NCI-H2029 (cell line): ENCODE measurements around the gene RHO.
"Not testable (repeated sequence)": the region's sequence is repeated elsewhere in the genome, so short reads cannot be mapped to it uniquely, and the experiment has no call there.

Experiments
- DNase-seq: peaks from one replicate; lab custom pipeline; 2025; lab: John Stamatoyannopoulos, UW

RHO gene

DNA sequence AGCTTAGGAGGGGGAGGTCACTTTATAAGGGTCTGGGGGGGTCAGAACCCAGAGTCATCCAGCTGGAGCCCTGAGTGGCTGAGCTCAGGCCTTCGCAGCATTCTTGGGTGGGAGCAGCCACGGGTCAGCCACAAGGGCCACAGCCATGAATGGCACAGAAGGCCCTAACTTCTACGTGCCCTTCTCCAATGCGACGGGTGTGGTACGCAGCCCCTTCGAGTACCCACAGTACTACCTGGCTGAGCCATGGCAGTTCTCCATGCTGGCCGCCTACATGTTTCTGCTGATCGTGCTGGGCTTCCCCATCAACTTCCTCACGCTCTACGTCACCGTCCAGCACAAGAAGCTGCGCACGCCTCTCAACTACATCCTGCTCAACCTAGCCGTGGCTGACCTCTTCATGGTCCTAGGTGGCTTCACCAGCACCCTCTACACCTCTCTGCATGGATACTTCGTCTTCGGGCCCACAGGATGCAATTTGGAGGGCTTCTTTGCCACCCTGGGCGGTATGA is at the start of gene RHO:
RHO (plus strand) TSS at position 51 of the 512 bp plus-strand sequence; CDS start at position 146, 95 bp downstream.
- DNase-seq, result no peak

DNA sequence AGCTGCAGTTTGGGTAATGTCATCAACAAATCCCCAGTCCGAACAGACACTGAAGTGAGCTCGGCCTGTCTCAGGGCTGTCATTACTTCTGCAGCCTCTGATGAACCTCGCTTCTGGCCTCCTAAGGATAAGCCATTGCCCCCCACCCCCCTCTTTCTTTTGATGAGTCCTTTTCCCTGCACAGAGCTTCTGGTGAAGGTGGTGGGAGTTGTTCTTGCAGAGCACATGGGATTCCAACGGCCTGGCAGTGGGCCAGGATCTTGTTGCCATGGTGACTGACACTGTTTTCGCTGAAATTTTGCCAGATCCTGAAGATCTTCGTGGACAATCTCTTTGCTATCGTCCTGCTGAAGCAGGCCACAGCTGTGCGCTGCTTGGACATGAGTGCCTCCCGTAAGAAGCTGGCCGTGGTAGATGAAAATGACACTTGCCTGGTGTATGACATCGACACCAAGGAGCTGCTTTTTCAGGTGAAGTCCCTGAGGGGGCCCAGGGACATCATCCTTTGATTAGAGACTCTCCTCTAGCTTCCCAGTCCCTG is 47.1 kb upstream of the RHO start:
- not testable (repeated sequence) for DNase-seq

DNA sequence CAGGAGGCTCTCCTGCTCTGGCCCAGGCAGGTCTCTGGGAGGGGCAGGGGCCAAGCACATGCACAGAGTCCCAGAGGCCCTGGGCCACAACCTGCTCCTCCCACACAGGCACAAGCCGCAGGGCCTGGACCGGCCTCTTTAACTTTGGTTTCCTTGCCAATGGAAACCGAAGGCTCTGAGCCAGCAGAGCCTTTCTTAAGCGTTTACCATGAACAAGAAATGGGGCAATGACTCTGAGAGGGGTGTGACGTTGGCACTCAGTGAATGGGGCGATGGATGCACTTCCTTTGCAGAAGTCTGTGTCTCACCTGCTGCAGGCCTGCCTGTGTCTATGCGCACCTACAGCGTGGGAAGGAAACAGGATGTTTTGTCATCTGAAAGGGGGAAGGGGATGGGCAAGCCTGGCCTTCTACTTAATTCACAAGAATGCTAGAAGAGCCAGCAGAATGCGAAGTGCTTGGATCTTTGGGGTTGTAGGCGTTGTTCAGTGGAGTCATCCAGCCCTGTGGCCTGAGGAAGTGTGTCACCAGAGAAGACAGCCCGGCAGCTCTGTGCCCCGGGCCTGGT is 46.6 kb upstream of the RHO start:
- no peak for DNase-seq

- no peak for DNase-seq
Observed at GRCh38 chr3:129482721-129483120, 45.7 kb upstream of the RHO start.

DNA sequence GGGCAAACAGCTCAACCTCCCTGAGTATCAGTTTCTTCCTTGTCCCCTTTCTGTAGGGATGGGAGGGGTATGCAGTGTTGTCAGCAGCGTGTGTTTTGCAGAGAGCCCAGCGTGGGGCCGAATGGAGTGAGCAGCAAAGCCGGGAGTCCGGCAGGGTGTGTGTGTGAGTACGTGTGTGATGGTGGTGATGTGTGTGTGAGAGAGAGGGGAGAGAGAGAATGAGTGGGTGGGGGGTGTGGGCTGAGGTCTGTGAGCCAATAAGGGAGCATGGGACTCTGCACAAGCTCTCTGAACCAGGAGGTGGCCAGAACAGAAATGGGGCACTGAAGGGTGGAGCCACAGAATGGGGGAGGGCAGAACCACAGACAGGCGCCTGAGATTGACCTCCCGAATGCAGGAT is 44.6 kb upstream of the RHO start:
- no peak for DNase-seq

DNA sequence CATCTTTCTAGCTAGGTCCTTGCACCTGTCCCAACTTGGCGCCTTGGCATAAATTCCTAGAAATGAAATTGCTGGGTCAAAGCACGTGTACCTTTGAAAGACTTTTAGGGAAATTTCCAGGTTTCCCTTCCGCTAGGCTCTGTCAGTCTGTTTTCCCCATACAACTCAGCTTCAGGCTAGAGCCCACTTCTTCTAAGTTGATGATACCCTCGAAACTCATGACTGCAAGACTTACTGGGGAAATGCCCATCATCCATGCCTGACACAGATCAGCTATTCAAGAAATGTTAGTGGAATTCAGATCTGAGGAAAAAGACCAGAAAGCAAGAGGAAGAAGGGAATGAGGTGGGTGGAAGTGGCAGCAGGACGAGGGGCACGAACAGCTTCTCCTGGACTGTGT is 43.3 kb upstream of the RHO start:
- not testable (repeated sequence) for DNase-seq

- no peak for DNase-seq
Observed at GRCh38 chr3:129485721-129486663, 42.4 kb upstream of the RHO start.

DNA sequence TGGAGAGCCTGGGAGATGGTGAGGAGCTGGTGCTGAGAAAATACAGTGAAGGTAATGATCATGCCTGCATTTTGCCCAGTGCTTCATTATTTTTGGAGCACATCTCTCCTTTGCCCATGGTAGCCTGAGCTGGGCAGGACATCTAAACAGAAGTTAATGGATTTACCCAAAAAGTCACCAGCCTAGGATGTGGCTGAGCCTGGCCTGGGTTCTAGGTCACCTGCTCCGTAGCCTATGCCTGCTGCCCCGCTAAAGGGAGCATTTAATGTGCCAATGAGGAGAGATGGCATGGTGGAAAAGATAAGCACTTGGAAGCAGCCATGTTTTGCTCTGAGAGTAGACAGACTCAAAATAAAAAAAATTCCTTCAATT is 41.8 kb upstream of the RHO start:
- no peak for DNase-seq

GRCh38 chr3:129487183-129487867 is 41.1 kb upstream of the RHO start:
- DNase-seq, result no peak

GRCh38 chr3:129487868-129488335 is 40.5 kb upstream of the RHO start:
- DNase-seq, result not testable (repeated sequence)

DNA sequence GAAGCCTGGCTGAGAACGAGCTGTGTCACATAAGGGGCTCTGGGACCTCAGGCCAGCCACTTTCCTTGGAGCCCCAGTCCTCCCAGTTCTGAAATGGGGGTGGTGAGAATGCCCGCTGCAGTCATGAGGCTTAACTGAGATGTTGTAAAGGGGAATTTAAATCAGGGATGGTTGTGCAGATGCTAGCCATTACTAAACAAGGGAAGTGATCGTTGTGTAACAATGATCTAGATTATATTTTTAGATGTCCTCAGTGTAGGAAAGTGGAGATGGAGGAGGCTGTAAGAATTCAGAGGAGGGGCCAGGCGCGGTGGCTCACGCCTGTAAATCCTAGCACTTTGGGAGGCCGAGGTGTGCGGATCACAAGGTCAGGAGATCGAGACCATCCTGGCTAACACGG is 39.2 kb upstream of the RHO start:
- not testable (repeated sequence) for DNase-seq

DNA sequence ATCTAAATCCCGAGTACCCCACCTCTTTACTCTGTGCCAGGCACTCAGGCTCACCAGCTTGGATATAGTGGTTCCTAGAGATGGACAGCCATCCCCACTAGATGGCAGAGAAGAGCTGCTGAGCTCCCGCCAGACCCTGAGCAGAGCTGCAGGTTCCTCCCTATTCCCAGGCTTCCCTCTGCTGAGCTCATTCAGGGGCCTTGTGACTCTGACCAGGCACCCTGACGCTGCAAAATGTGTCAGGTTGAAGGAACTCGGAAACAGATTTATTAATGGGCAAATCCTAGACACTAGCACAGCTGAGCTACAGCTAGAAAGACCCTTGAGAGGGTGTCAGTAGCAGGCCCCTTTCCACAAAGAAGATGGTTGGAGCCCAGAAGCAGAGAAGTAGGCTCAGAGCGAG is 38.2 kb upstream of the RHO start:
- peak; percentile 45 for DNase-seq

GRCh38 chr3:129491077-129491476 is 37.4 kb upstream of the RHO start:
- DNase-seq, result not testable (repeated sequence)

- no peak for DNase-seq
Observed at GRCh38 chr3:129491794-129492193, 36.6 kb upstream of the RHO start.

GRCh38 chr3:129492691-129493090 is 35.7 kb upstream of the RHO start:
- DNase-seq, result no peak

DNA sequence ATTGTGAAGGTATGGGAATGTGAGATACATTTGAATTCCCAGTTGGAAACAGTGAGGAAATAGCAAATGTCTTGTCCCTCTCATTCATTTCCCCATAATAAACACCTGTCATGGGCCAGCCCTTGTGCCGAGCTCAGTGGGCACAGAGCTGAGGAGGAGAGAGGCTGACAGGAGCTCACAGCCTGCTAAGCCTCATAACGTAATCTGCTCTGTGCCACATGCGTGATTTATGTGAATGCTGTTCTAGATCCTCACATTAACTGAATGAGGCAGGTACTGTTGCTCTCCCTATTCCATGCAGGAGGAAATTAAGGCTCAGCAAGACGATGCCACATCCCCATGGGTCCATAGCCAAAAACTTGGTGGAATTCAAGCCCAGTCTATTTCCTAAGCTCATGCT is 35.2 kb upstream of the RHO start:
- no peak for DNase-seq

- not testable (repeated sequence) for DNase-seq
Observed at GRCh38 chr3:129494499-129494898, 33.9 kb upstream of the RHO start.

DNA sequence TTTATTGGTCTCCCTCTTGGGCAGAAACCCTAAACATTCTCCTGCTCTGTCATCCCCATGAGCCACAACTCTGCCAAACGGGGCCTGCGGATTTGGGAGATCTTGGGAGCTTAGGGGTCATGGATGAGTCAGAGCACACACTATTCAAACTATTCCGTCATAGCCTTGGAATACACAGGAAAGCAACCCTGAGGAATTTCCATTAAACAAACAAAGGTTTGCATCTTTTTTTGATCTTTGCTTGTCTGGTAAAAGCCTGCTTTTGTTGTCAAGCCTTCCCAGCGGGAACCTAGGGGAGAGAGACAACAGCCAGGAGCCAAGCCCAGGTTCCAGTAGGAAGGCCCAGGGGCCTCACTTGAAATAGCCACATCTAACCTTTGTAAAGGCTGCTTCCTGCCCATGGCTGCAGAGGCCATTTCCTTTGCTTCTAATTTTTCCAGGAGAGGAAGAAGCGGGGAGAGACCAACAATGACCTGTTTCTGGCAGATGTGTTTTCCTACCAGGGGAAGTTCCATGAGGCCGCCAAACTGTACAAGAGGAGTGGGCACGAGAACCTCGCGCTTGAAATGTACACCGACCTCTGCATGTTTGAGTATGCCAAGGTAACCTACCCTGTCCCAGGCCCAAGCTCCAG is 33.3 kb upstream of the RHO start:
- not testable (repeated sequence) for DNase-seq

DNA sequence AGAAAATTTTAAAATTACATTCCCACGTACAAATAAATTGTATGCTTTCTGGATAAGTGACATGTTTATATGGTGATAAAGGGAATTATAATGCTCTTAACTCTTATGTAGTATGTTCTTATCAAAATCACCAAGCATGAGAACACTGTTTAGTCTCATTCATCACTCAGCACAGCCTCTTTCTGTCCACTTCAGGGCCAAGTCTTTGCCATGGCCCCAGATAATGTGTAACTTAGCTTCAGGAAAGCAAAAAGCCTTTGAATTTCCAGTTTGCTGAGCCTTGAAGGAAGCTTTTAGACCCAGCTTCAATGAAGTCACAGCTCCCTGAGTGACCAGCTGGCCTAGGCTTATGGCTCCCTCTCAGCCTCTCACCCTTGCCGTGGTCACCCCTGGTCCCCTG is 30.6 kb upstream of the RHO start:
- DNase-seq, result not testable (repeated sequence)

GRCh38 chr3:129498603-129499488 is 29.6 kb upstream of the RHO start:
- not testable (repeated sequence) for DNase-seq
